Measurements from ENCODE around the gene DNAJC27. TPM values are rescaled to one million over a fixed set of nuclear protein-coding genes. Genes with fewer than 3 reads are reported as not detected.

DNAJC27 gene
- total and polyA plus RNA-seq, 8 donors, result 1.8 to 4.7 (median 3.2) TPM

DNA sequence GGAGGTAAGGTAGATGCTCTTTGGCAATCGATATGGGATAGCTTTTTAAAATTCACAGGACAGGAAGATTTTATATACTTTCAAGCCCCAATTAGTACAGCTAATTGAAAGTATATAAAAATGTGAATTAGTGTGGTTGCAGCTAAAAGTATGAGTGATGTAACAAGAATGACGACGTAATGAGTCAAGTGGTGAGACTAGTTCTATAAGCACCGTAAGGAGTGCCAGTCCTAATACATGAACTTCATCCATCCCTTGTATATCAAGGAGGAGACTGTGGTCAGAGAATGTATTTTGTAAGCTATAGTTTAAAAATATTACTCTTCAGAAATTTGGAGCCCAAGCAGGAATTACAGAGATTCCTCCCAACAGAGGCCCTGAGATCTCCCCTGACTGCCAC is 25.8 kb downstream of the DNAJC27 start:
- no peak overlapping the region for H3K27ac ChIP-seq
- no peak for FAIRE-seq
- peaks cover 0 to 21% (median 14%) of the 10 kb centered on the region in 3 donors for H3K36me3 ChIP-seq

DNA sequence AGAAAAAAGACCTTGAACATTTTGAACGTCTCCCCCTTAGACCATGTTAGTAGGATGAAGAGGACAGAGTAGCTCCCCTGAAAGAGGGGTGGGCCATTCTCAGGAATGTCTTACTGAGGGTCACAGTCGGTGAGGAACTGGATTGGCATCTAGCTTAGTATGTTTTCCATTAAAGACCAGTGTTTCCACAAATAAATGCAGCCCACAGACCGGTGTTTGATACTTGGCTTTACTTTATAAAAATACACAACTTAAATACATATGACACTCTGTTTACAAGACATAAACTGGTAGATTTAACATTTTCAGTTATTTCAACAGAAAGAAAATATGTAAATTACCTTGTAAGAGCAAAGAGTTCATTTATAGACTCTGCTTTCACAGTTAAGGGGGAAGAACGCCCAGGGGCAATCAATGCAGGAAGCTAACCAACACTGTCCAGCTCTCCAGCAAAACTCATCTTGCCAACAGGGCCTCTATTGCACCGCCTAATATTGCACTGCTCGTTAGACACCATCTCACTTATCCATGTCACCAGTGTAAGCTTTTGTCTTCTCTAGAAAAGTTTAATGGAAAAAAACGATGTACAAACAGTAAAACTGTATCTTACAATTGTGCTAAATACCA is 28.2 kb downstream of the DNAJC27 start:
- Histone ChIP-seq H3K27ac (no peak overlapping the region), H3K27me3 (no peaks in the 10 kb centered on the region), H3K36me3 (peaks cover 0 to 14% (median 14%) of the 10 kb centered on the region in 3 donors), H3K9me3 (no peaks in the 10 kb centered on the region), H3K4me1 (no peaks in the 10 kb centered on the region), H3K4me3 (no peak overlapping the region)
- WGBS, 2 donors, result 82% methylated on average over 7 of the region's 7 CpGs
- DNase-seq (no peak), FAIRE-seq (no peak), ATAC-seq (no peak)
- TF ChIP-seq, protein P1, sequence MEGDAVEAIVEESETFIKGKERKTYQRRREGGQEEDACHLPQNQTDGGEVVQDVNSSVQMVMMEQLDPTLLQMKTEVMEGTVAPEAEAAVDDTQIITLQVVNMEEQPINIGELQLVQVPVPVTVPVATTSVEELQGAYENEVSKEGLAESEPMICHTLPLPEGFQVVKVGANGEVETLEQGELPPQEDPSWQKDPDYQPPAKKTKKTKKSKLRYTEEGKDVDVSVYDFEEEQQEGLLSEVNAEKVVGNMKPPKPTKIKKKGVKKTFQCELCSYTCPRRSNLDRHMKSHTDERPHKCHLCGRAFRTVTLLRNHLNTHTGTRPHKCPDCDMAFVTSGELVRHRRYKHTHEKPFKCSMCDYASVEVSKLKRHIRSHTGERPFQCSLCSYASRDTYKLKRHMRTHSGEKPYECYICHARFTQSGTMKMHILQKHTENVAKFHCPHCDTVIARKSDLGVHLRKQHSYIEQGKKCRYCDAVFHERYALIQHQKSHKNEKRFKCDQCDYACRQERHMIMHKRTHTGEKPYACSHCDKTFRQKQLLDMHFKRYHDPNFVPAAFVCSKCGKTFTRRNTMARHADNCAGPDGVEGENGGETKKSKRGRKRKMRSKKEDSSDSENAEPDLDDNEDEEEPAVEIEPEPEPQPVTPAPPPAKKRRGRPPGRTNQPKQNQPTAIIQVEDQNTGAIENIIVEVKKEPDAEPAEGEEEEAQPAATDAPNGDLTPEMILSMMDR (IDR thresholded peaks at IDR 0.05), result no peak
- intact Hi-C loops (cut with DNase I), result no loop called here

More for the DNA sequence above, 25.8 kb downstream of the DNAJC27 start:
- Histone ChIP-seq H3K27me3 (no peaks in the 10 kb centered on the region), H3K9me3 (no peaks in the 10 kb centered on the region), H3K4me3 (no peak overlapping the region), H3K4me1 (no peaks in the 10 kb centered on the region)
- intact Hi-C loops (cut with DNase I), result no loop called here
- TF ChIP-seq, protein P1 (IDR thresholded peaks at IDR 0.05), result no peak
- WGBS, 2 donors, result 94 to 95% methylated on average over 4 of the region's 4 CpGs
- DNase-seq, result no peak
- no peak for ATAC-seq

DNA sequence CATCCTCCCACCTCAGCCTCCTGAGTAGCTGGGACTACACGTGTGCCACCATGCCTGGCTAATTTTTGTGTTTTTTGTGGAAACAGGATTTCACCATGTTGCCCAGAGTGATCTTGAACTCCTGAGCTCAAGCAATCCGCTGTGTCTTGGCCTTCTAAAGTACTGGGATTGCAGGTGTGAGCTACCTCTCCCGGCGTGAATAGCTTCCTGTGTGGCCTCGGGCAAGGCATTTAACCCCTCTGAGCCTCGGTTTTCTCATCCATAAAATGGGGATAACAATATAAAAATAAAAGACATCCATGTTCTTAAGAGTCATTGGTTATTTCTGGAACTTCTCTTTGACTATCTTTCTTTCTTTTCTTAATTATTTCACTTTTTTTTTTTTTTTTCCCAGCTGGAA is 32.4 kb downstream of the DNAJC27 start:
- no peak for DNase-seq
- Histone ChIP-seq H3K4me3 (no peak overlapping the region), H3K27me3 (no peaks in the 10 kb centered on the region), H3K4me1 (no peaks in the 10 kb centered on the region), H3K27ac (no peak overlapping the region), H3K9me3 (no peaks in the 10 kb centered on the region), H3K36me3 (no peaks in the 10 kb centered on the region)
- TF ChIP-seq, protein P1 (IDR thresholded peaks at IDR 0.05), result no peak
- WGBS, 2 donors, result 63 to 67% methylated on average over 6 of the region's 6 CpGs
- intact Hi-C loops (cut with DNase I), result no loop called here
- no peak for ATAC-seq
- FAIRE-seq, result no peak

DNA sequence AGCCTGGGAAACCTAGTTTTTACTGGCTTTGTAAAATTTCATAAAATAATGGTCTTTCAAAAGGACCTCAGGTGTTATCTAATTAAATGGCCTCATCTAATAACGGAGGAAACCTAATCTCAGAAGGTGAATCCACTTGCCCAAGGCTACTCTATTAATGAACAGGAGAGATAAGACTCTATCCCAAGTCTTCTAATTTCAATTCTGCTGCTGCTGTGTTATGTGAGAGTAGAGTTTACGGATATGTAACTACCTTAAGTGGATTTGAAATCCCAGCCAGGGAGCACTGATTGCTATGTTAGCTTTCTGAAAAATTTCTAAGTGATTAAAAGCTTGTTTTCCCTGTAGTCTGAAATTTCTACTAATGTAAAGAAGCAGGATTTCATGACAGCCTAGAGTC is 34.5 kb downstream of the DNAJC27 start:
- TF ChIP-seq, protein P1 (IDR thresholded peaks at IDR 0.05), result no peak
- intact Hi-C loops (cut with DNase I), result no loop called here
- FAIRE-seq, result no peak
- Histone ChIP-seq H3K4me3 (no peak overlapping the region), H3K27ac (no peak overlapping the region), H3K36me3 (no peaks in the 10 kb centered on the region), H3K4me1 (no peaks in the 10 kb centered on the region), H3K9me3 (no peaks in the 10 kb centered on the region), H3K27me3 (no peaks in the 10 kb centered on the region)
- no peak for ATAC-seq
- no peak for DNase-seq
- WGBS, 2 donors, result 76 to 87% methylated on average over 2 of the region's 2 CpGs

DNA sequence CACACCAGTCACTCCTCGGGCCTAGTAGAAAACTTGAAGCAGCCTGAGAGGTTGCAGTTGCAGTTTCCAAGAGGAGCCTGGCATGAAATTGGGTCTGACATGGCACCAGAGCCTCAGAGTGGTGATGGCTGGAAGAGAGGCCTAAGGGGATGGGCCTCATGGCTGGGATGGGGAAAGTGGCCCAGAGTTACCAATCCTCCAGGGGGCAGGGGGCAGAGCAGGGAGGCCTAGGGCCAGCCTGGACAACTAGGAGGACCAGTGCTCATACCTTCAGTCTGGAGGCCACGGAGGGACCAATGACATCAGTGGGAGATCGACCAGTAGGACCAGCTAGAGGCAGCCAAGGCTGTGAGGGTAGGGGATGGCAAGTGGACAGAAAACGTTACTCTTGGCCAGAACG is 36.6 kb downstream of the DNAJC27 start:
- H3K9me3 ChIP-seq, result no peaks in the 10 kb centered on the region
- FAIRE-seq (no peak), DNase-seq (no peak), ATAC-seq (no peak)
- TF ChIP-seq, protein P1 (IDR thresholded peaks at IDR 0.05), result no peak
- no peaks in the 10 kb centered on the region for H3K4me1 ChIP-seq
- no peaks in the 10 kb centered on the region for H3K27me3 ChIP-seq
- no peak overlapping the region for H3K4me3 ChIP-seq
- H3K36me3 ChIP-seq, result no peaks in the 10 kb centered on the region
- WGBS, 2 donors, result 76 to 82% methylated on average over 5 of the region's 5 CpGs
- intact Hi-C loops (cut with DNase I), result no loop called here
- no peak overlapping the region for H3K27ac ChIP-seq

Measured in pancreas (tissue), 10 donors.